NCI-H2107 treated with DMSO at 0.1 percent for 48 hours (cell line): ENCODE data around the gene ZFC3H1.

ENCODE experiments used
- DNase-seq: peaks from one replicate; lab custom pipeline; 2025; ENCODE audit not compliant: unreplicated experiment; lab: John Stamatoyannopoulos, UW

ZFC3H1 gene

GRCh38 chr12:71639341-71639760, 24.3 kb downstream of the ZFC3H1 start:
- no peak for DNase-seq

- DNase-seq, result no peak
Observed at GRCh38 chr12:71638499-71638898, 25.1 kb downstream of the ZFC3H1 start.

GRCh38 chr12:71636704-71637115, 26.9 kb downstream of the ZFC3H1 start:
- DNase-seq, result peak; percentile 60

DNA sequence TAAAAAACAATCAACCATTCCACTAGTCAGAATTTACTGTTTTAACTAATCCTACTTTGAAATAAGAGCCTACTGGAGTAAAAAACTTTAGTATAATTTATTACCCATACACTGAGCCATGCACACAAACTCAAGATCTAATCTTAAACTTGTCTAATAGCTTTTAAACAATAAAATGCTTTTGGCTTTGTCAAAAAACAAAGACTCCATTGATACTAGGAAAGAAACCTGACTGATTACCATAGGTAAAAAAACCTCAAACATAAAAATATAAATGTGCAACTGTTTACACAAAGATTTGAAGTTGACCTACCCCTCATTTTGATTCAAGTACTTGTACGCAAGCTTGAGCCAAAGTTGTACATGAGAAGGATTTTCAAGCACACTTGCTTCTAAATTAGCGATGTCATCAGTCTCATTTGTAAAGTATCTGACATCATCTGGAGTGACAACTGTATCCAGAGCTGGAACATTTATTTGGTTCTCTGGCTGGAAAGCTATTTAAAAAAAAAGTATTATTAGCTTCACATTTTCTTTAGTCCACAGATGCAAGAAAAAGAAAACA, 36.1 kb downstream of the ZFC3H1 start:
- DNase-seq, result no peak

GRCh38 chr12:71626768-71627167, 36.9 kb downstream of the ZFC3H1 start:
- DNase-seq, result no peak

DNA sequence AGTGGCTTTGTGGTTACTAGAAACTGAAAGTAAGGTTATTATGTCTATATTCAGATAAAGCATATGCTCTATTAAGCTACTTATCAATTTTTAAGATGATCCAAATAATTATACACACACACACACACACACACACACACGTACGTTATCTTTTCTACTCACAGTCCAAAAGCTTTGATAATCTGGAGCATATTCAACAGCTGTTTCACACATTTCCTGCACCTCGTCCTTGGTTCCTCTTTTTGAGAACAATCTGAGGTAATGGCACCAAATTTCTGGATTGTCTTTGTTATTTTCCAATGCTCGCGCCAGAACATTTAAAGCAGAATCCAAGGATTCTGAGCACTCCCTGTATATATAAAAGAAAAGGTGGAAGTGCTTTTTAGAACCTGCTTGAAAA, 37.5 kb downstream of the ZFC3H1 start:
- DNase-seq, result no peak

DNA sequence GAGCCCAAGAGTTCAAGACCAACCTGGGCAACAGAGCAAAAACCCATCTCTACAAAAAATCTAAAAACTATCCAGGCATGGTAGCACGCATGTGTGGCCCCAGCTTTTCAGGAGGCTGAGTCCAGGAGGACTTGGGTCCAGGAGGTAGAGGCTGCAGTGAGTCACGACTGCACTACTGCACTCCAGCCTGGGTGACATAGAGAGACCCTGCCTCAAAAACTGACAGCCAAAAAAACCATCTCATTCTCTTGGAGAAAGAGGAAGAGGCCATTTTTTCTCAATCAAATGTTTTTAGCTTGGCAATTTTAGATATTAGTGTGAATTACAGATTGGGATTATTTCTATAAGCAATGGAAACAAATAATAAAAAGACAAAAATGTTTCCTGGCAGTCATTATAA, 38.2 kb downstream of the ZFC3H1 start:
- no peak for DNase-seq

DNA sequence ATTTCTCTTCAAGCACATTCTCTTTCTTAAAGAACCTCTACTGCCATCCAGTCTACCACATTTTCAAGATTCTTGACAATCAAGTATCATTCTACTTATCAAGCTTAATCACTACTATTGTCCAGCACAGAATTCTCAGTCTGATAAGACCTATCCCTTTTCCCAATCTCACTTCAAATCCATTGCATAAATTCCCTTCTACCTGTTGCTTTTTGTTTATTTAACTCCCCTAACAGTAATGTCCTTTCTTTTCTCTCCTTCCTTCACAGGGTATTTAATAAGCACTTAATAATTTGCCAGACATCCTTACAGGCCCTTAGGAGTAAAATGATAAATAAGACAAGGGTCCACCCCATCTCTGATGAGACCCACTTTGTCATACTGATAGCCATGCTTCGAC, 41.7 kb downstream of the ZFC3H1 start:
- DNase-seq, result no peak

GRCh38 chr12:71610031-71610795, 53.4 kb downstream of the ZFC3H1 start:
- DNase-seq, result no peak

- no peak for DNase-seq
Observed at GRCh38 chr12:71607494-71608330, 55.9 kb downstream of the ZFC3H1 start.

DNA sequence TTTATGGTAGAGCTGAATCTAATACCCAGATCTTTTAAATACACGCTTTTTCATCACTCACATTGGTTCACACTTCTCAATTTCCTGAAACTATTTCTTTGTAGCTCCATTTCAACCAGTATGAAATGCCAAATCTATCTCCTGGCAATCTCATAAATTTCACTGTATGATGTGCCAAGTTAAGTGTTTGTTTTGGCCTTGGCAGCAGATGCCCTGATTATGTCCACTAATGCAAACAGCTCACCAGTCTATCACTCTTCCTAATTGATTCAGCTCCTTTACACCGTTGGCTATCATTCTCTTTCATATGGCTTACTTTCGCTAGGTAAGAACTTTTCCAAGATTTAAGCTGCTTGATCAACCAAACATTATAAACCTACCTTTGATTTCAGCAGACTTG, 58.6 kb downstream of the ZFC3H1 start:
- no peak for DNase-seq

- DNase-seq, result no peak
Observed at GRCh38 chr12:71602761-71603577, 60.7 kb downstream of the ZFC3H1 start.

GRCh38 chr12:71601546-71601945, 62.1 kb downstream of the ZFC3H1 start:
- DNase-seq, result no peak

DNA sequence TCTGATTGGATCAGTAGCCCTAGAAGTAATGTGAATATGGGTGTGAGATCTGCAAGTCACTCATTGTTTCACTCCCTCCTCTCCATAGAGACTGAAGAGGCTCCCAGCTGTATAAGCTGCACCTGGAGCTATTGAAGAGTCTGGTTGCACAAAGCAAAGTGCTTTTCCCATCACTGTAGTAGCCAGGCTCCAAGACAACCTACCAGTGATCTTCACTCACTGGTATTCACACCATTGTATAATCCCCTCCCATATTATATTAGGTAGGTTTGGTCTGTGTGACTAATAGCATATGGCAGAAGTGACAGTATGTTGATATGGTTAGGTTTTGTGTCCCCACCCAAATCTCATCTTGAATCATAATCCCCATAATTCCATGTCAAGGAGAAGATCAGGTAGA, 64.4 kb downstream of the ZFC3H1 start:
- DNase-seq, result no peak

DNA sequence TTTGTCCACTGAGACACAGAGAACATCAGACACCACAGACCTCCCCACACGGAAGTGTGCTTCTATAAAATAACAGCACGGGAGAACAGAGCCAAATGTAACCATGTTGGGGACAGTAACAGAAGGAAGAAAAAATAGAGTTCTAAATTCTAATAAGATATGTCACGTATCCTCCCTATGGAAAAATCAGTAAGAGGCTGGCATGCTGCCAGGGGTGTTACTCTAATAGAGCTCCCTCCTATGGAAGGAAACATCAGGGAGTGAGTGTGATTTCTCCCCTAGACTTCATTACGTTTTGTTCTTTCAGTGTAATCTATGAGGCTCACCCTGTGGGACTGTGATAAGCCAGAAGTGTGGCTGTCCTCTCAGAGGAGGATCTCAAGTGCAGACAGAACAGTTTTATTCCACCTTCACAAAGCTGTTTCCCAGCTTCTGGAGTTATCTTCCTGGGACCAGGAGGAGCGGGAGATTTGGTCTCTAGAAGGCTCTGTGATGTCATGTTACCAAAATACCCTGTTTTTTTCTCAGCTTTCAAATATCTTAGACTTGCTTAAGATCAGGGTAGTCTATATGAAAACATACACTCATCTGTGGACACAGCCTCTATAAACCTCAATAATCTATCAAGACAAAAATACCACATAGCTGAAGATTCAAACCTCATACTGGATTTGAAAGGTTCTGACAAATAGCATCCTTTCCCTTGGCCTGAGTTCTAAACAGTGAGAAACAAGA, 69.3 kb downstream of the ZFC3H1 start:
- DNase-seq, result no peak

DNA sequence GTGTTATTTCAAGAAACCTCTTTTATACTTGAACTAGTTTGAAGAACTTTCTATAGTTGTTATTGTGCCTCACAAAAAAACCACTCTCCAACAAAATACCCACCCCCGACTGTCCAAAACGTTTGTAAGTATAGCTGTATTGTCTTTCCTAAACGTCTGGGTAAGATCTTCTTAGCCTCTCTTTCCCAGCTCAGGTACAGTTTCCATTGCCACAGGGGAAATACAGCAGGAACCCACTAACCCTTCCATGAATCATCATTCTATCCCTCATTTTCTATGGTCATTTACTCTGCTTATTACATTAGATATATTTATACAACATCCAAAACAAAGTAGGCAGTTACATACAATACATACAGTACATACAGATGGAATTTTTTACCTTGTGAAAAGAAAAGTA, 70.8 kb downstream of the ZFC3H1 start:
- DNase-seq, result no peak

DNA sequence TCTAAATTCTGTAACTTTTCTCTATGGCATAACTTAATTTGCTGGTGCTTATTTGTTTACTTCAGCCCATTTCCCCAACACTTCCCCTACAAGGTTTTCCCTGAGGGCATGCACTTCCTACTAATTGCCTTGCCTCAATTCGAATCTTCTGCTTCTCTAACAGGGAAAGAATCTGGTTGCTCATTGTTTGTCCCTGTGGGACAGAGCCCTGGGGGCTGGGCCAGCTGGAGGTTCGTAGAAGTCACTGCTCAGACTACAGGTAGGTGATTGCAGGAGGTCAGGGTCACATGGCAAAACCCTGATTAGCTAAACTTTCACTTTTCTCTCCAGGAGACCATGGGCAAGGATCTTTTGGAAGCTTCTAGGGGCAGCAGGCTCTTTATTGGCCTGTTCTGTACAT, 72.0 kb downstream of the ZFC3H1 start:
- no peak for DNase-seq

DNA sequence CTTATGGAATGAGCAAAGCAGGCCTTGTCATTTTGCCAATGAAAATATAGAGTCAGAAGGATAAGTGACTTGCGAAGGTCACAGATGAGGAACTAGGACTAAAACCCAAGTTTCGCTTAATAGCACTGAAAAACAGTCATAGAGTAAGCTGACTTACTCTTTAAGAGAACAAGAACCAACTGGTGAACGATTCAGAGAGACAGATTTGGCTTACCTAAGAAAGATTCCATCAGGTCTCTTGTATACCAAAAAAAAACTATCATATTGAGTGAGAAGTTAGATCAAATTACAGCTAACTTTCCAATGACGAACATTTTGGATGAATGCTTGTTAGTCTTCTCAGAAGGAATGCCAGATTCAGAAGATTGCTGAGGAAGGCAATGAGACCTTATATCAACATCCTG, 74.2 kb downstream of the ZFC3H1 start:
- no peak for DNase-seq

- peak; percentile 34 for DNase-seq
Observed at GRCh38 chr12:71587012-71587411, 76.6 kb downstream of the ZFC3H1 start.

DNA sequence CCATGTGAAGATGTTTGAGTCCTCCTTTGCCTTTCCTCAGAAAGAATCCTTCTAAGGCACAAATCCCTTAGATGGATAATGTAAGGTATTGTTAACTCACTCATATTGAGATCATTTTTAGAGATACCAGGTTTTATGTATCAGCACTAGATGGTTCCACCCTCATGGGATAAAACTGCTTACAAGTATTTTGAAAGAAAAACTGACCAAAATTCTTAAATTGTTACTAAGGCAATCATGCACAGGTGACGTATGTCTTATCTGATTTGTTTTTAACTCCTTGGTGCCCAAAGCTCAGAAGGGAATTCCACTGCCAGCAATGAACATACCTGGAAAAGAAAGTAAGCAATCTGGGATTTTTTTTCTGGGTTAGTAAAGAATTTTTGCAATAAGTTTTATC, 78.4 kb downstream of the ZFC3H1 start:
- no peak for DNase-seq

GRCh38 chr12:71584356-71584755, 79.3 kb downstream of the ZFC3H1 start:
- no peak for DNase-seq
